Measurements from ENCODE around the gene TEKT5. TPM values are rescaled to one million over a fixed set of nuclear protein-coding genes. Genes with fewer than 3 reads are reported as not detected.

TEKT5 gene
- total RNA-seq, 1 donor from 2014 or later: 0.07 TPM

- H3K4me3 ChIP-seq: no peak overlapping the region
- H3K4me1 ChIP-seq: peaks cover 22% of the 10 kb centered on the region
- peaks cover 2% of the 10 kb centered on the region for H3K27me3 Mint-ChIP-seq (ENCODE audit: insufficient read depth, low read depth)
- peak overlapping the region; percentile 39 for H3K4me3 Mint-ChIP-seq
- no peaks in the 10 kb centered on the region for H3K36me3 Mint-ChIP-seq
- DNase-seq (ENCODE audit: low spot score): no peak
- H3K79me2 ChIP-seq (ENCODE audit: low read depth): no peaks in the 10 kb centered on the region
- H3K9ac ChIP-seq: no peak overlapping the region
- H3K4me2 ChIP-seq: peak overlapping the region; percentile 61
- H3K9me3 ChIP-seq (ENCODE audit: low read depth): no peaks in the 10 kb centered on the region
- TF ChIP-seq EZH2phosphoT487 (IDR thresholded peaks at IDR 0.05): no peak
- no peak for TF ChIP-seq CTCF (IDR thresholded peaks at IDR 0.05)
- no peak overlapping the region for H3K27ac Mint-ChIP-seq
- peaks cover 7% of the 10 kb centered on the region for H3K27me3 ChIP-seq
- H3K27ac ChIP-seq: no peak overlapping the region
- no peaks in the 10 kb centered on the region for H3K9me3 Mint-ChIP-seq
- H3K4me1 Mint-ChIP-seq: peaks cover 23% of the 10 kb centered on the region
- H2AFZ ChIP-seq (replicated peaks): no peak overlapping the region
- H3K36me3 ChIP-seq: no peaks in the 10 kb centered on the region
- H4K20me1 ChIP-seq (ENCODE audit: low read depth): no peaks in the 10 kb centered on the region
- no peaks in the 10 kb centered on the region for H3F3A ChIP-seq (ENCODE audit: low read depth)
Observed at GRCh38 chr16:10617662-10618420, 76.9 kb downstream of the TEKT5 start.

- H3K9me3 ChIP-seq (ENCODE audit: low read depth): no peaks in the 10 kb centered on the region
- peak; percentile 36 for DNase-seq (ENCODE audit: low spot score)
- H3K27ac ChIP-seq: no peak overlapping the region
- Mint-ChIP-seq H3K36me3 (no peaks in the 10 kb centered on the region), H3K27me3 (ENCODE audit: insufficient read depth, low read depth) (peaks cover 2% of the 10 kb centered on the region), H3K27ac (no peak overlapping the region), H3K9me3 (no peaks in the 10 kb centered on the region), H3K4me1 (peaks cover 23% of the 10 kb centered on the region), H3K4me3 (peak overlapping the region; percentile 39)
- H3K27me3 ChIP-seq: peaks cover 7% of the 10 kb centered on the region
- TF ChIP-seq EZH2 (IDR thresholded peaks at IDR 0.05): no peak
- TF ChIP-seq CTCF (IDR thresholded peaks at IDR 0.05): no peak
- no peak for TF ChIP-seq EZH2phosphoT487 (IDR thresholded peaks at IDR 0.05)
- H2AFZ ChIP-seq (replicated peaks): peak overlapping the region; percentile 64
- no peaks in the 10 kb centered on the region for H3F3A ChIP-seq (ENCODE audit: low read depth)
- H3K79me2 ChIP-seq (ENCODE audit: low read depth): no peaks in the 10 kb centered on the region
- peak overlapping the region; percentile 61 for H3K4me2 ChIP-seq
- no peak overlapping the region for H3K9ac ChIP-seq
- no peaks in the 10 kb centered on the region for H3K36me3 ChIP-seq
- peaks cover 19% of the 10 kb centered on the region for H3K4me1 ChIP-seq
- no peak overlapping the region for H3K4me3 ChIP-seq
- H4K20me1 ChIP-seq (ENCODE audit: low read depth): no peaks in the 10 kb centered on the region
Observed at GRCh38 chr16:10616756-10617640, 77.7 kb downstream of the TEKT5 start.

GRCh38 chr16:10616419-10616755, 78.3 kb downstream of the TEKT5 start:
- Histone ChIP-seq H3K27ac (no peak overlapping the region), H3K36me3 (no peaks in the 10 kb centered on the region), H3K4me2 (peak overlapping the region; percentile 61), H3K79me2 (ENCODE audit: low read depth) (no peaks in the 10 kb centered on the region), H3F3A (ENCODE audit: low read depth) (no peaks in the 10 kb centered on the region), H3K9me3 (ENCODE audit: low read depth) (no peaks in the 10 kb centered on the region), H3K27me3 (peaks cover 7% of the 10 kb centered on the region), H2AFZ (replicated peaks) (peak overlapping the region; percentile 64), H3K4me3 (no peak overlapping the region), H3K9ac (no peak overlapping the region), H4K20me1 (ENCODE audit: low read depth) (no peaks in the 10 kb centered on the region), H3K4me1 (peaks cover 19% of the 10 kb centered on the region)
- Mint-ChIP-seq H3K4me3 (peak overlapping the region; percentile 57), H3K4me1 (peaks cover 23% of the 10 kb centered on the region), H3K9me3 (no peaks in the 10 kb centered on the region), H3K27ac (peak overlapping the region; percentile 85), H3K36me3 (no peaks in the 10 kb centered on the region), H3K27me3 (ENCODE audit: insufficient read depth, low read depth) (peaks cover 2% of the 10 kb centered on the region)
- peak; percentile 14 for DNase-seq (ENCODE audit: low spot score)
- no peak for TF ChIP-seq EZH2 (IDR thresholded peaks at IDR 0.05)
- no peak for TF ChIP-seq CTCF (IDR thresholded peaks at IDR 0.05)
- TF ChIP-seq EZH2phosphoT487 (IDR thresholded peaks at IDR 0.05): no peak
